ENCODE results near the gene ZNF543. TPM values are rescaled to one million over a fixed set of nuclear protein-coding genes. Genes with fewer than 3 reads are reported as not detected.

Gene ZNF543
- total and polyA plus RNA-seq, 2 of the 13 experiments (the other 11 are each of a cell fraction or from before 2014, with no cell fraction given) = 2.1 to 8.9 TPM

DNA sequence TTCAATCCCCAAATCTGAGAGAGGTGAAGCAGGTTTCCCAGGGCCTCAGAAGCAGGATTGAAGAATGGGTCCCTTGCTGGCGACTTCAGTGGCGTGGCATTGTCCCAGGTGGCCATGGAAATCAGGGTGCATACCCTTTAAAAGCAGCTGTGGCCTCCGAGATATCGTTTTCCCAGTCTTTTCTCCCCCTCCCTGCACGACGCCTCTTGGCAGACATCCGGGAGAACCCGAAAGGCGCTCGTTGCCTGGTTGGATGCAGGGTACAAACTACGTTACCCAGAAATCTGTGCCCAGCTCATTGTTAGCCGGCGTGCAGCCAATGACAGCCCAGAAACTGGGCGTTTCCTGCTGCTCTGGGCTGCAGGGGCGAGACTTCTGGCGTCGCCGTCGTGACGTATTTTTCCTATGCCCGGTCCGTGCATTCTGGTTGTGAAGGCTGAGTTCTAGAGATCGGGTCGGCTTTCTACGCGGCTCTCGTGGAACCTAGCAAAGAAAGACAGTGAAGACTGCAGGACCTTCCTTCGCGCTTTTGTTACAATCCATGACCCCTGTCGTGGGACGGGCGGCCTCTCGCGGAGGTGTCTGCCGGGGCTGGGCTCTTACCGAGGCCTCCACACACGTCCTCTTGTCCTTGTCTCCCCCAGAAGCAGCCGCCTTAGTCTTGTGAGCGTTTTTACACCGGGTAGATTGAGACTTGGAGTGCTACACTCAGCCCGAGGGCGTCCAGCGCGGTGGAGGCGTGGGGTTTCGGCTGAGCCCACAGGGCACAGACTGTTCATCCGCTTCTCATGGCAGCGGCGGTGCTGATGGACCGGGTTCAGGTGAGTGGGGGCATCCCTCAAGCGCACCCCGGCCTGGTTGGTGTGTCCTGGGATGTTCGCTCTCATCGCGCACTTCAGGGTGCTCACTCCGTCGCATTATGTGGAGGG, 30.9 kb downstream of the ZNF543 start, which contains the start of gene ZNF304 (continued):
- TF ChIP-seq, protein P1, sequence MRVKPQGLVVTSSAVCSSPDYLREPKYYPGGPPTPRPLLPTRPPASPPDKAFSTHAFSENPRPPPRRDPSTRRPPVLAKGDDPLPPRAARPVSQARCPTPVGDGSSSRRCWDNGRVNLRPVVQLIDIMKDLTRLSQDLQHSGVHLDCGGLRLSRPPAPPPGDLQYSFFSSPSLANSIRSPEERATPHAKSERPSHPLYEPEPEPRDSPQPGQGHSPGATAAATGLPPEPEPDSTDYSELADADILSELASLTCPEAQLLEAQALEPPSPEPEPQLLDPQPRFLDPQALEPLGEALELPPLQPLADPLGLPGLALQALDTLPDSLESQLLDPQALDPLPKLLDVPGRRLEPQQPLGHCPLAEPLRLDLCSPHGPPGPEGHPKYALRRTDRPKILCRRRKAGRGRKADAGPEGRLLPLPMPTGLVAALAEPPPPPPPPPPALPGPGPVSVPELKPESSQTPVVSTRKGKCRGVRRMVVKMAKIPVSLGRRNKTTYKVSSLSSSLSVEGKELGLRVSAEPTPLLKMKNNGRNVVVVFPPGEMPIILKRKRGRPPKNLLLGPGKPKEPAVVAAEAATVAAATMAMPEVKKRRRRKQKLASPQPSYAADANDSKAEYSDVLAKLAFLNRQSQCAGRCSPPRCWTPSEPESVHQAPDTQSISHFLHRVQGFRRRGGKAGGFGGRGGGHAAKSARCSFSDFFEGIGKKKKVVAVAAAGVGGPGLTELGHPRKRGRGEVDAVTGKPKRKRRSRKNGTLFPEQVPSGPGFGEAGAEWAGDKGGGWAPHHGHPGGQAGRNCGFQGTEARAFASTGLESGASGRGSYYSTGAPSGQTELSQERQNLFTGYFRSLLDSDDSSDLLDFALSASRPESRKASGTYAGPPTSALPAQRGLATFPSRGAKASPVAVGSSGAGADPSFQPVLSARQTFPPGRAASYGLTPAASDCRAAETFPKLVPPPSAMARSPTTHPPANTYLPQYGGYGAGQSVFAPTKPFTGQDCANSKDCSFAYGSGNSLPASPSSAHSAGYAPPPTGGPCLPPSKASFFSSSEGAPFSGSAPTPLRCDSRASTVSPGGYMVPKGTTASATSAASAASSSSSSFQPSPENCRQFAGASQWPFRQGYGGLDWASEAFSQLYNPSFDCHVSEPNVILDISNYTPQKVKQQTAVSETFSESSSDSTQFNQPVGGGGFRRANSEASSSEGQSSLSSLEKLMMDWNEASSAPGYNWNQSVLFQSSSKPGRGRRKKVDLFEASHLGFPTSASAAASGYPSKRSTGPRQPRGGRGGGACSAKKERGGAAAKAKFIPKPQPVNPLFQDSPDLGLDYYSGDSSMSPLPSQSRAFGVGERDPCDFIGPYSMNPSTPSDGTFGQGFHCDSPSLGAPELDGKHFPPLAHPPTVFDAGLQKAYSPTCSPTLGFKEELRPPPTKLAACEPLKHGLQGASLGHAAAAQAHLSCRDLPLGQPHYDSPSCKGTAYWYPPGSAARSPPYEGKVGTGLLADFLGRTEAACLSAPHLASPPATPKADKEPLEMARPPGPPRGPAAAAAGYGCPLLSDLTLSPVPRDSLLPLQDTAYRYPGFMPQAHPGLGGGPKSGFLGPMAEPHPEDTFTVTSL (CRISPR knock-in tag; IDR thresholded peaks at IDR 0.05; ENCODE audit: borderline replicate concordance) = no peak
- TF ChIP-seq RBFOX2 (IDR thresholded peaks at IDR 0.05; ENCODE audit: low read depth, low read length) (no peak; the same call in 1 of the 2 replicates), ZFX (CRISPR knock-in tag; IDR thresholded peaks at IDR 0.05; ENCODE audit: low read depth) (peak; percentile 88), ZGPAT (CRISPR knock-in tag; IDR thresholded peaks at IDR 0.05) (peak; percentile 67; the same call in 1 of the 2 replicates), ELF3 (CRISPR knock-in tag; IDR thresholded peaks at IDR 0.05) (peak; percentile 69), GTF3A (CRISPR knock-in tag; conservative IDR thresholded peaks at IDR 0.05) (peak; percentile 89; the same call in 1 of the 2 replicates), ZNF615 (CRISPR knock-in tag; IDR thresholded peaks at IDR 0.05; ENCODE audit: borderline replicate concordance) (0 out of 2 replicates have a peak, but pooled peaks have one; percentile 51), DDIT3 (CRISPR knock-in tag; IDR thresholded peaks at IDR 0.05) (no peak), DMAP1 (CRISPR knock-in tag; IDR thresholded peaks at IDR 0.05) (peak; percentile 59; the same call in 1 of the 2 replicates), GLMP (CRISPR knock-in tag; IDR thresholded peaks at IDR 0.05; ENCODE audit: borderline replicate concordance) (no peak), ATF5 (CRISPR knock-in tag; IDR thresholded peaks at IDR 0.05; ENCODE audit: low read depth) (peak; percentile 81; the same call in 1 of the 2 replicates), POGZ (CRISPR knock-in tag; IDR thresholded peaks at IDR 0.05) (peak; percentile 83), AGO1 (IDR thresholded peaks at IDR 0.05; ENCODE audit: low read depth, low read length, poor library complexity, severe bottlenecking) (peak; percentile 53), ZNF550 (CRISPR knock-in tag; IDR thresholded peaks at IDR 0.05; ENCODE audit: borderline replicate concordance) (no peak), ZMYM4 (CRISPR knock-in tag; IDR thresholded peaks at IDR 0.05) (0 out of 2 replicates have a peak, but pooled peaks have one; percentile 30)
